ENCODE results near the gene ERCC3. TPM values are rescaled to one million over a fixed set of nuclear protein-coding genes. Genes with fewer than 3 reads are reported as not detected.

ERCC3 gene
- polyA plus RNA-seq, 1 of the 3 experiments (the other 2 are of a cell fraction): 84.8 TPM

DNA sequence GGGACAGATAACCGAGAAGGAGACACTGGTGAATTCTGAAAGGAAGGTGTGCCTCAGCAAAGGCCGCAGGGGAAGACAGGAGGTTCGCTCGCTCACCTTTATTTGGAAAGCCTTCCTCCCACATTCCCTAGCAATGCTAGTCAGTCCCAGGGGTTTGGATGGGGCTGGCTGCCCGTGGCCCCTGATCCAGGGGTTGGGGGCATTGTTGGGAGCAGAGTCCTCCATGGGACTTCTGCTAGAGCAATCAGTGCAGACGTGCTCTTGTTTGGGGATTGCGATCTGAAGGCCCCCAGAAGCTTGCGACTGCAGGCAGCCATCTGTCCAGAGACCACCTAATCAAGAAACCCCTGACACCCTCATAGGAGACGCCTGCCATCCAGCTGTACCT is 67.8 kb downstream of the ERCC3 start:
- Histone ChIP-seq H3K27me3 (ENCODE audit: insufficient read depth) (no peaks in the 10 kb centered on the region; the same call in 1 of the 2 replicates), H3K4me1 (ENCODE audit: control insufficient read depth in 1 of 2, insufficient read depth in 2 of 2, low read depth in 1 of 2, low read length in 1 of 2) (peaks cover 0 to 4% of the 10 kb centered on the region in 2 experiments; a peak in 1 of 4 replicates), H3K79me2 (ENCODE audit: insufficient read depth) (no peaks in the 10 kb centered on the region), H3F3A (replicated peaks; ENCODE audit: insufficient read depth) (no peaks in the 10 kb centered on the region), H3K9me2 (no peaks in the 10 kb centered on the region), H3K4me3 (ENCODE audit: low read depth in 2 of 2, low read length in 1 of 2) (no peak overlapping the region), H4K20me1 (ENCODE audit: insufficient read depth) (no peaks in the 10 kb centered on the region), H3K4me2 (no peak overlapping the region), H3K9ac (no peak overlapping the region), H3K36me3 (replicated peaks in 1 of 2; ENCODE audit: control insufficient read depth in 1 of 2, insufficient read depth in 2 of 2, low read length in 1 of 2) (no peaks in the 10 kb centered on the region), H3K27ac (ENCODE audit: low read depth in 2 of 2, low read length in 1 of 2) (no peak overlapping the region), H2AFZ (ENCODE audit: low read depth) (no peak overlapping the region), H3K9me3 (no peaks in the 10 kb centered on the region)
- WGBS (ENCODE audit: low lambda C conversion rate): 73% methylated on average over 5 of the region's 9 CpGs
- CTCF ChIA-PET: no interaction called here
- DNase-seq: no peak
- POLR2A ChIA-PET: no interaction called here
- TF ChIP-seq RCOR1 (IDR thresholded peaks at IDR 0.05; ENCODE audit: low read length) (no peak), RXRA (IDR thresholded peaks at IDR 0.05; ENCODE audit: borderline replicate concordance, low read depth) (no peak), TAF1 (IDR thresholded peaks at IDR 0.05; ENCODE audit: borderline replicate concordance, low read depth, low read length) (no peak), JUND (IDR thresholded peaks at IDR 0.05) (no peak), TCF12 (IDR thresholded peaks at IDR 0.05) (no peak), RAD21 (IDR thresholded peaks at IDR 0.05; ENCODE audit: low read length) (no peak), SIN3A (IDR thresholded peaks at IDR 0.05; ENCODE audit: borderline replicate concordance, low read depth, low read length) (no peak), SMC3 (IDR thresholded peaks at IDR 0.05; ENCODE audit: low read depth, low read length) (no peak), NRF1 (IDR thresholded peaks at IDR 0.05; ENCODE audit: low read depth, low read length) (no peak), RFX5 (IDR thresholded peaks at IDR 0.05; ENCODE audit: low read length) (no peak), TEAD4 (IDR thresholded peaks at IDR 0.05; ENCODE audit: borderline replicate concordance, insufficient read depth) (no peak), FOSL2 (IDR thresholded peaks at IDR 0.05; ENCODE audit: borderline replicate concordance, low read depth) (no peak), GABPA (IDR thresholded peaks at IDR 0.05; ENCODE audit: low read depth) (no peak)
- TF ChIP-seq, protein P1, sequence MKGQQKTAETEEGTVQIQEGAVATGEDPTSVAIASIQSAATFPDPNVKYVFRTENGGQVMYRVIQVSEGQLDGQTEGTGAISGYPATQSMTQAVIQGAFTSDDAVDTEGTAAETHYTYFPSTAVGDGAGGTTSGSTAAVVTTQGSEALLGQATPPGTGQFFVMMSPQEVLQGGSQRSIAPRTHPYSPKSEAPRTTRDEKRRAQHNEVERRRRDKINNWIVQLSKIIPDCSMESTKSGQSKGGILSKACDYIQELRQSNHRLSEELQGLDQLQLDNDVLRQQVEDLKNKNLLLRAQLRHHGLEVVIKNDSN (IDR thresholded peaks at IDR 0.05; ENCODE audit: borderline replicate concordance, low read depth): no peak
- TF ChIP-seq, protein P2, sequence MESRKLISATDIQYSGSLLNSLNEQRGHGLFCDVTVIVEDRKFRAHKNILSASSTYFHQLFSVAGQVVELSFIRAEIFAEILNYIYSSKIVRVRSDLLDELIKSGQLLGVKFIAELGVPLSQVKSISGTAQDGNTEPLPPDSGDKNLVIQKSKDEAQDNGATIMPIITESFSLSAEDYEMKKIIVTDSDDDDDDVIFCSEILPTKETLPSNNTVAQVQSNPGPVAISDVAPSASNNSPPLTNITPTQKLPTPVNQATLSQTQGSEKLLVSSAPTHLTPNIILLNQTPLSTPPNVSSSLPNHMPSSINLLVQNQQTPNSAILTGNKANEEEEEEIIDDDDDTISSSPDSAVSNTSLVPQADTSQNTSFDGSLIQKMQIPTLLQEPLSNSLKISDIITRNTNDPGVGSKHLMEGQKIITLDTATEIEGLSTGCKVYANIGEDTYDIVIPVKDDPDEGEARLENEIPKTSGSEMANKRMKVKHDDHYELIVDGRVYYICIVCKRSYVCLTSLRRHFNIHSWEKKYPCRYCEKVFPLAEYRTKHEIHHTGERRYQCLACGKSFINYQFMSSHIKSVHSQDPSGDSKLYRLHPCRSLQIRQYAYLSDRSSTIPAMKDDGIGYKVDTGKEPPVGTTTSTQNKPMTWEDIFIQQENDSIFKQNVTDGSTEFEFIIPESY (IDR thresholded peaks at IDR 0.05; ENCODE audit: borderline replicate concordance, low read depth): no peak
- TF ChIP-seq, protein P3, sequence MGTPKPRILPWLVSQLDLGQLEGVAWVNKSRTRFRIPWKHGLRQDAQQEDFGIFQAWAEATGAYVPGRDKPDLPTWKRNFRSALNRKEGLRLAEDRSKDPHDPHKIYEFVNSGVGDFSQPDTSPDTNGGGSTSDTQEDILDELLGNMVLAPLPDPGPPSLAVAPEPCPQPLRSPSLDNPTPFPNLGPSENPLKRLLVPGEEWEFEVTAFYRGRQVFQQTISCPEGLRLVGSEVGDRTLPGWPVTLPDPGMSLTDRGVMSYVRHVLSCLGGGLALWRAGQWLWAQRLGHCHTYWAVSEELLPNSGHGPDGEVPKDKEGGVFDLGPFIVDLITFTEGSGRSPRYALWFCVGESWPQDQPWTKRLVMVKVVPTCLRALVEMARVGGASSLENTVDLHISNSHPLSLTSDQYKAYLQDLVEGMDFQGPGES (IDR thresholded peaks at IDR 0.05; ENCODE audit: low read depth, low read length): no peak
- TF ChIP-seq, protein P4, sequence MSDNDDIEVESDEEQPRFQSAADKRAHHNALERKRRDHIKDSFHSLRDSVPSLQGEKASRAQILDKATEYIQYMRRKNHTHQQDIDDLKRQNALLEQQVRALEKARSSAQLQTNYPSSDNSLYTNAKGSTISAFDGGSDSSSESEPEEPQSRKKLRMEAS (IDR thresholded peaks at IDR 0.05; ENCODE audit: low read depth): no peak
- TF ChIP-seq, protein P5, sequence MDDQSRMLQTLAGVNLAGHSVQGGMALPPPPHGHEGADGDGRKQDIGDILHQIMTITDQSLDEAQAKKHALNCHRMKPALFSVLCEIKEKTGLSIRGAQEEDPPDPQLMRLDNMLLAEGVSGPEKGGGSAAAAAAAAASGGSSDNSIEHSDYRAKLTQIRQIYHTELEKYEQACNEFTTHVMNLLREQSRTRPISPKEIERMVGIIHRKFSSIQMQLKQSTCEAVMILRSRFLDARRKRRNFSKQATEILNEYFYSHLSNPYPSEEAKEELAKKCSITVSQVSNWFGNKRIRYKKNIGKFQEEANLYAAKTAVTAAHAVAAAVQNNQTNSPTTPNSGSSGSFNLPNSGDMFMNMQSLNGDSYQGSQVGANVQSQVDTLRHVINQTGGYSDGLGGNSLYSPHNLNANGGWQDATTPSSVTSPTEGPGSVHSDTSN (IDR thresholded peaks at IDR 0.05): no peak
